22Rv1 (cell line): ENCODE results near the gene RIC3.

Source experiments
- CTCF ChIP-seq: fragments of 450-650 bp; IDR thresholded peaks from 2 replicates; pipeline ENCODE4 v1.5.1; 2017; ENCODE audit warnings: mild to moderate bottlenecking
- ZFX ChIP-seq: fragments of 450-650 bp; IDR thresholded peaks from 2 replicates; pipeline ENCODE4 v1.6.1; 2017; ENCODE audit warnings: antibody characterized with exemption, borderline replicate concordance

GRCh38 chr11:8098361-8098760, 70.5 kb downstream of the RIC3 start:
- TF ChIP-seq CTCF: no peak
- TF ChIP-seq ZFX: no peak
